Epithelial cell of esophagus (primary cell): Measurements from ENCODE around the gene MCRIP2.
A peak's percentile ranks its signal among the peaks of the same experiment; 100 is the strongest.

Experiments
- DNase-seq: peaks from one replicate; pipeline ENCODE4 v3.0.0; 2010; ENCODE audit warnings: low read depth
- H3K4me3 ChIP-seq: 2 replicates; pipeline ENCODE4 v1.5.1; 2011; ENCODE audit warnings: mild to moderate bottlenecking, low read length, control low read depth
- TF ChIP-seq, protein P1 (sequence below): IDR thresholded peaks from 2 replicates; pipeline ENCODE4 v1.5.1; 2011; ENCODE audit warnings: low read depth, mild to moderate bottlenecking, low read length, control low read depth, inconsistent platforms; ENCODE audit not compliant: insufficient read depth; ENCODE audit errors: missing control alignments

Gene MCRIP2

DNA sequence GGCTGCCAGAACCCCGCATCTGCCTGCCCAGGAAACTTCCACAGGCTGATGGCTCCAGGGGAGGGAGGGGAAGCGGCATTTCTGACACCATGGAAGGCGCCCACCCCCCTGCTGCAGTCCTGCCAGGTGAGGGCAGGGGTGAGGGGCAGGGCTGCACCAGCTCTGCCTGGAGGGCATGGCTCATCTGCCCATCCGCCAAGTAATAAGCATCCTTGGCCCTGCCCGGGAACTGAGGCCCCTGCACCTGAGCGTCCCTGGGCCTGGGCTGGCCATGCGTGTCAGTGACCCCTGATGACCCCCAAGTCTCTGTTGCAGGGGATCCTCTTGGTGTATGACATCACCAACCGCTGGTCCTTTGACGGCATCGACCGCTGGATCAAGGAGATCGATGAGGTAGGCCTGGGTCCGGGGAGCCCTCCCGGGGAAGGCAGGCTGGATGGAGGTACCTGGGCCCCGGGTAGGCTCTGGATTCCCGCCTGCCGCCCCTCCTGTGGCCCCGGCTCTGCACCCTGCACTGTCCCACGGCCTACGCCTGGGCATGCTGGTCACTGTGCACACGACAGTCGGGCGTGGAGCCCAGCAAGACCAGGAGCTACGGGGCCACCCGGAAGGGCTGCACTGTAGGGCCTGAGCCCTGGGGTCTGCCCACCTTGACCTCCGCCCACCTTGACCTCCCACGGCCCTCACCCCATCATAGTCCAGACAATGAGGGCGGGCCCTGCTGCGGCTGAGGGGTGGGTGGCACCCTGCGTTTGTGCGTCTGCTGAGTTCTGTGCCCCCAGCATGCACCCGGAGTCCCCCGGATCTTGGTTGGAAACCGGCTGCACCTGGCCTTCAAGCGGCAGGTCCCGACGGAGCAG, 16.3 kb upstream of the MCRIP2 start:
- no peak for DNase-seq
- no peak overlapping the region for H3K4me3 ChIP-seq
- TF ChIP-seq, protein P1, sequence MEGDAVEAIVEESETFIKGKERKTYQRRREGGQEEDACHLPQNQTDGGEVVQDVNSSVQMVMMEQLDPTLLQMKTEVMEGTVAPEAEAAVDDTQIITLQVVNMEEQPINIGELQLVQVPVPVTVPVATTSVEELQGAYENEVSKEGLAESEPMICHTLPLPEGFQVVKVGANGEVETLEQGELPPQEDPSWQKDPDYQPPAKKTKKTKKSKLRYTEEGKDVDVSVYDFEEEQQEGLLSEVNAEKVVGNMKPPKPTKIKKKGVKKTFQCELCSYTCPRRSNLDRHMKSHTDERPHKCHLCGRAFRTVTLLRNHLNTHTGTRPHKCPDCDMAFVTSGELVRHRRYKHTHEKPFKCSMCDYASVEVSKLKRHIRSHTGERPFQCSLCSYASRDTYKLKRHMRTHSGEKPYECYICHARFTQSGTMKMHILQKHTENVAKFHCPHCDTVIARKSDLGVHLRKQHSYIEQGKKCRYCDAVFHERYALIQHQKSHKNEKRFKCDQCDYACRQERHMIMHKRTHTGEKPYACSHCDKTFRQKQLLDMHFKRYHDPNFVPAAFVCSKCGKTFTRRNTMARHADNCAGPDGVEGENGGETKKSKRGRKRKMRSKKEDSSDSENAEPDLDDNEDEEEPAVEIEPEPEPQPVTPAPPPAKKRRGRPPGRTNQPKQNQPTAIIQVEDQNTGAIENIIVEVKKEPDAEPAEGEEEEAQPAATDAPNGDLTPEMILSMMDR: no peak

DNA sequence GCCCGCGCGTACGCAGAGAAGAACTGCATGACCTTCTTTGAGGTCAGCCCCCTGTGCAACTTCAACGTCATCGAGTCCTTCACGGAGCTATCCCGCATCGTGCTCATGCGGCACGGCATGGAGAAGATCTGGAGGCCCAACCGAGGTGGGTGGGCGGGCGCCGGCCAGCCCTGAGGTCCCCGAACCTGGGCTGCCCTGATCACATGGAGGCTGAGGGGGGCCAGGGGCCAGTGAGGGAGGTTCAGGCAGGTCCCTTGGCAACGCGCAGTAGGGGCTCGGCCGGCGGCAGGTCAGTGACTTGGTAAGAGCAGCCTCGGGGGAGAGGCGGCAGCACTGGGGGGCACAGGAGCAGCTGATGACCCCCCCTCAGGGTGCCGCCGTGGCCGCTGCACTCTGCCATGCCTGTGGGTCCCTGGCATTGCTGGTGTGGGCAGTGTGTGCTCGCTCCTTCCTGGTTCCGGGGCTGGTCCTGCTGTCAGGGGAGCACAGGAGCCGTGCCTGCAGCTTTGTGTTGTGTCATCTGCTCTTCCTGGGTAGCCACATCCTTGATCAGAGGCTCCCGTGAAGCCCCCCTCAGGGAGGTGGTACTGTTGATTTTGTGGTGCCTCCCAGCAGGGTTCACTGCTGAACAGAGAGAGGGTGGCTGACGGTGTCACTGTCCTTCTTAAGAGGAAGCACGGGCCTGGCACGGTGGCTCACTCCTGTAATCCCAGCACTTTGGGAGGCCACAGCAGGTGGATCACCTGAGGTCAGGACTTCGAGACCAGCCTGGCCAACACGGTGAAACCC, 15.5 kb upstream of the MCRIP2 start:
- H3K4me3 ChIP-seq: no peak overlapping the region
- TF ChIP-seq, protein P1: no peak
- no peak for DNase-seq

DNA sequence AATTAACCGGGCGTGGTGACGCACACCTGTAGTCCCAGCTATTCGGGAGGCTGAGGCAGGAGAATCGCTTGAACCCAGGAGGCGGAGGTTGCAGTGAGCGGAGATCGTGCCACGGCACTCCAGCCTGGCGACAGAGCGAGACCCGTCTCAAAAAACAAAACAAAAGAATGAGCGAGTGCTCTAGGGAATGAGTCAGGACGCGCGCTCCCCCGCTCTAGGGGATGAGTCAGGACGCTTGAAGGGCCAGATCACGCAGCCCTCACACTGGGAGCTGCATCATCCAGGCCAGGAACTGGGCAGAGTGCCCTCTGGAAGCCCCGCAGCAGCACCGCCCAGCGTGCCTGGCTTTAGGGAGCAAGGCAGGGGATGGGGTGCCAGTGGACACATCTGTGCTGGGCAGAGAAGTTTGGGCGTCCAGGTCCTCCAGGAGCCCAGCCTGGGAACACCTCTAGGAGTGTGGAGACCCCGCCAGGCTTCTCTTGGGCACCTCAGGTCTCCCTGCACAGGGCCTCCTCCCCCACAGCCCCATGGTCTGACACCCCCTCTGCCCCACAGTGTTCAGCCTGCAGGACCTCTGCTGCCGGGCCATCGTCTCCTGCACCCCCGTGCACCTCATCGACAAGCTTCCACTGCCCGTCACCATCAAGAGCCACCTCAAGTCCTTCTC, 14.7 kb upstream of the MCRIP2 start:
- no peak overlapping the region for H3K4me3 ChIP-seq
- TF ChIP-seq, protein P1: no peak
- peak; percentile 97 for DNase-seq

DNA sequence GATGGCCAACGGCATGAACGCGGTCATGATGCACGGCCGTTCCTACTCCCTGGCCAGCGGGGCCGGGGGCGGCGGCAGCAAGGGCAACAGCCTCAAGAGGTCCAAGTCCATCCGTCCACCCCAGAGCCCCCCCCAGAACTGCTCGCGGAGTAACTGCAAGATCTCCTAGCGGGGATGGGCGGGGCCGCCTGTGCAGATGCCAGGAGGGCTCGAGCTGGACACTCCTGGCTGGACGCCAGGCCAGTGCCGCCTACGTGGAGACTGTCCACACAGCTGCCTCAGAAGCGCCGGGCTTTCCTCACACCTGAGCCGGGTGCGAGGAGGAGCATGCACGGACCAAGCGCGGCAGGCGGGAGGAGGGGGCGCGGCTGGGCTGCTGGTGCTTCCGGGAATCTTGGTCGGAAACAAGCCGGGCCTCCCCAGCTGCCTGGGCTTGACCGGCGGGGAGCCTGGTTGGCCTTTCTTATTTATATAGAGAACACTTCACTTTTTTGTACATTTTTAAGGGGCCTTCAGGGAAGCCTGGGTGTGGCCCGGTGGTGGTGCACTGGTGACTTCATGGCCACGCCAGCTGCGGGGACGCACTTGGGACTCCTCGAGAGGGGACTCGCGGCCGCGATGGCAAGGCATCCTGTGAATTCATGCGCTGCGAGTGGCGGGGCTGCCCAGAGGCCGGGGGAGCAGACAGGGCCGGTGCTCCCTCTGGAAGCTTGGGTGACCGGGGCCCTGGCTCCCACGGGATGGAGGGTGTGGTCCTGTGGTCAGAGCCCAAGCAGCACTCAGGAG, 14.0 kb upstream of the MCRIP2 start:
- H3K4me3 ChIP-seq: no peak overlapping the region
- TF ChIP-seq, protein P1: no peak
- no peak for DNase-seq

DNA sequence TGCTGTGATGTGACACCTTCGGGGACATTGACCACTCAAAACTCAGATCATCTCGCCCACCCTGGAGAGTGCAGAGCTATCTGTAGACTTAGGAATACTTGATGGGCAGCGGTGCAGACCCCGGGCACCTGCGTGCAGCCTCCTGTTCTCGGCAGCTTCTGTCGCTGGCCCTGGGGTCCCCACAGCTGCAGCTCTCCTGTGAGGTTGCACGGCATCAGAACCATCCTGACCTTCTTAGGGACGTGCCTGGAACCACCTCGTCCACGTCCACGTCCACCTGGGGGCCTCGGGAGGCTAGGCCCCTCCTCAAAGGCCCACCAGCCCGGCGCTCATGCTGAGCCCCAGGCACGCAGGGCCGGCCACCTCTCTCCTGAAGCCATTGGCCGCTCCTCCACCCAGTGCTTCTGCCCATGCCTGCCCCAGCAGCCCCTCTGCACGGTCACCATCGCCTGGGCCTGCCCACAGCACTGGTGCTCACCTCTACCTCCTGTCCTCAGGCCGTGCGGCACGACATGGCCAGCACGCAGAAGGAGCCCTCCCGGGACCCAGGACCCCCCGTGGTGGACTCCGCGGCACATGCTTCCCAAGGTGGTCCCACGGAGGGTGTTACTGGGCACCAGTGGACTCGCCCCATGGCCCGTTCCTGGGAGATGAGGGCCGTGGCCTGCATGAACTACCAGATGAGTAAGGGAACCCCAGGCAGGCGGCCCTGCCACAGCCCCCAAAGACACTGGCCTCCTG, 13.1 kb upstream of the MCRIP2 start:
- no peak for DNase-seq
- no peak overlapping the region for H3K4me3 ChIP-seq
- TF ChIP-seq, protein P1: no peak
